Measurements from ENCODE around the gene CACNB1.
A peak's percentile ranks its signal among the peaks of the same experiment; 100 is the strongest.

Gene CACNB1

GRCh38 chr17:39197380-39198185 is at the start of gene CACNB1:
Gene CACNB1 (minus strand): TSS chr17:39197669. CDS start chr17:39197495, 174 bp downstream.
- peak; percentile 83 for DNase-seq (ENCODE audit: low spot score)

GRCh38 chr17:39246274-39246673 is 48.8 kb upstream of the CACNB1 start:
- no peak for DNase-seq (ENCODE audit: low spot score)

GRCh38 chr17:39244600-39245570 is 47.4 kb upstream of the CACNB1 start:
- peak; percentile 69 for DNase-seq (ENCODE audit: low spot score)

- no peak for DNase-seq (ENCODE audit: low spot score)
Observed at GRCh38 chr17:39244016-39244599, 46.6 kb upstream of the CACNB1 start.

- DNase-seq (ENCODE audit: low spot score) = no peak
Observed at GRCh38 chr17:39243155-39243554, 45.7 kb upstream of the CACNB1 start.

- no peak for DNase-seq (ENCODE audit: low spot score)
Observed at GRCh38 chr17:39240631-39241030, 43.2 kb upstream of the CACNB1 start.

- DNase-seq (ENCODE audit: low spot score) = peak; percentile 67
Observed at GRCh38 chr17:39239640-39240314, 42.3 kb upstream of the CACNB1 start.

GRCh38 chr17:39238311-39238972 is 41.0 kb upstream of the CACNB1 start:
- peak; percentile 10 for DNase-seq (ENCODE audit: low spot score)

- DNase-seq (ENCODE audit: low spot score) = no peak
Observed at GRCh38 chr17:39237586-39237985, 40.1 kb upstream of the CACNB1 start.

GRCh38 chr17:39236981-39237441 is 39.5 kb upstream of the CACNB1 start:
- peak; percentile 9 for DNase-seq (ENCODE audit: low spot score)

GRCh38 chr17:39236450-39236927 is 39.0 kb upstream of the CACNB1 start:
- DNase-seq (ENCODE audit: low spot score) = peak; percentile 5

GRCh38 chr17:39235555-39236449 is 38.3 kb upstream of the CACNB1 start:
- peak; percentile 71 for DNase-seq (ENCODE audit: low spot score)

GRCh38 chr17:39231591-39232551 is 34.4 kb upstream of the CACNB1 start:
- peak; percentile 75 for DNase-seq (ENCODE audit: low spot score)

GRCh38 chr17:39231091-39231561 is 33.7 kb upstream of the CACNB1 start:
- DNase-seq (ENCODE audit: low spot score) = peak; percentile 12

GRCh38 chr17:39230361-39230760 is 32.9 kb upstream of the CACNB1 start:
- no peak for DNase-seq (ENCODE audit: low spot score)

- no peak for DNase-seq (ENCODE audit: low spot score)
Observed at GRCh38 chr17:39229274-39229913, 31.9 kb upstream of the CACNB1 start.

- DNase-seq (ENCODE audit: low spot score) = no peak
Observed at GRCh38 chr17:39227364-39227919, 30.0 kb upstream of the CACNB1 start.
